ENCODE measurements around the gene ITPR2.

DNA sequence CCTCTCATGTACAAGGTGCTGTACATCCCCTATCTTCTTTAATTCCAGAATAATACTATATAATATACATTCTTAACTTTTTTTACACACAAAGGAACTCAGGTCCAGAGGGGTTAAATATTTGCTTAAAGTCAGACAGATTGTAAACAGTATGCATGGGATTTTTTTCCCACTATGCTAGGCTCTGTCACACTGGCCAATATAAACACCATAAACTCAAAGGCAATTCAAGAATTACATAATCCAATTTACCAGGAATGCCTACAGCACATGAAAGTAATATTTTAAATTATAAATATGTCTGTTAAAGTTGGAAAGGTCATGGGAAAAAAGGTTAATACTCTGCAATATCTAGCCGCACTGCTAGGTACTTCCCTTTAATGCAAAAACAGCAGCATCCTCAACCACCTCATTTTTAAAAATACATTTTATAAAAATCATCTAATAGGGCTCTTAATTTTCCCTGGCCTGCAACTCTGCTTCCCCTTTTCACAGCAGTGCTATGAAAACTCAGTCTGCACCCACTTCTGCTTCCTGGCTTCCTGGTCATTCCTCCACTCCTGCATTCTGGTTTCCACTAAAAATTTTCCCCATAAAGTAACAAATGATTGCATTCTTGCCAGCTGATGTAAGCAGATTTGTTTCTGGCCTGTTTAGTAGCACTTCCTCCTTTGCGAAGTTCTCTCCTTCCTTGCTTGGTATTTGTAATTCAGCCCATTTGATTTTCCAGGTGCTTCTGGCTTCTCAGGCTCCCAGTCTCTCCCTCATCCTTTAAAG, 128.1 kb downstream of the ITPR2 start:
- no peak for TF ChIP-seq POLR2A (IDR thresholded peaks at IDR 0.05; ENCODE audit: low read depth, low read length)
- TF ChIP-seq TAF1 (IDR thresholded peaks at IDR 0.05; ENCODE audit: borderline replicate concordance, low read depth, low read length) = no peak

All from GM12892 (cell line).